SU-DHL-6 (cell line): ENCODE results near the gene TULP4.

Source experiments
- EZH2phosphoT487 ChIP-seq: fragments of 200-600 bp; sonication (generic), shearing (Covaris generic); conservative IDR thresholded peaks from 2 replicates; pipeline ENCODE4 v1.6.1; 2018; ENCODE audit warnings: mild to moderate bottlenecking, antibody characterized with exemption, low read length, moderate library complexity, mixed read lengths
- TF ChIP-seq, protein P1 (sequence below): fragments of 200-600 bp; sonication (generic); IDR thresholded peaks from one replicate; pipeline ENCODE4 v1.5.1; 2017; ENCODE audit warnings: antibody characterized with exemption, mild to moderate bottlenecking, low read length, moderate library complexity; ENCODE audit not compliant: insufficient read depth, poor library complexity, severe bottlenecking

DNA sequence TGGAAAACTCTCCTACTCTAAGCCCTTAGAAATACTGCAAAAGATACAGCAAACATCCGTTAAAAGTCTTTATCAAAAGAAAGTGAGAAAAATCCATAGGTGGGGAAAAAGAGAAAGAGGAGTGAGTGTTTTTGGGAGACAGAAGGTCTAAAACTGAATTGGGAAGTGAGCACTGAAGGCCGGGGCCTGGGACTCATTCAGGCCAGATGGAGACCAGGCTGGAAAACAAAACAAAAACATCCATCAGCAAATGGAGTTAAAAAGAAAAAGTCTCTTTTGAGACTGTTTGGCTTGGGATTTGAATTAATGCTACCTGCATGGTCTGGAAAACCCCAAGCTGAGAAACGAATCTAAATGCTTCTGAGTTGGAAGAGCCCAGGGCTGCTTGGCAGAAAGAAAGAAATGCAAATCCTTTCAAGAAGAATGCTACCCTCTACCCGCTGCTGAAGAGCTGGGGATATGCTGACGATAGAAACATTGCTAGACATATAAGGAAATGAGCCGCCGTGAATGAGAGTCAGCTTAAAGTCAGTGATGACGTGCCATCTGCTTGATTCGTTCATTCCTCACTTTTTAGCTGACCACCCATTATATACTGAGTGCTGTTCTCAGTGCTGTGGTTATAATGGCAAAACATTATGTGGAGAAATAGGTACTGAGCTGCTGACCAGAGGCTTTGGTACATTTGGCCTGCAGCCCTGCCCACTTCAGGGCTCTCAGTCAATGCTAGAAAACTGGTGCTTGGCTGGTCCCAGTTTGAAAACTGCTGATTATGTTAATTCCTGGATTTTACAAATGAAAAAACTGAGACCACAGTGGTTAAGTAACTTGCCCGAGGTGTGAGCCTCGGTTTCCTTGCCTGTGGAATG lies 28.0 kb upstream of the TULP4 start:
- TF ChIP-seq, protein P1, sequence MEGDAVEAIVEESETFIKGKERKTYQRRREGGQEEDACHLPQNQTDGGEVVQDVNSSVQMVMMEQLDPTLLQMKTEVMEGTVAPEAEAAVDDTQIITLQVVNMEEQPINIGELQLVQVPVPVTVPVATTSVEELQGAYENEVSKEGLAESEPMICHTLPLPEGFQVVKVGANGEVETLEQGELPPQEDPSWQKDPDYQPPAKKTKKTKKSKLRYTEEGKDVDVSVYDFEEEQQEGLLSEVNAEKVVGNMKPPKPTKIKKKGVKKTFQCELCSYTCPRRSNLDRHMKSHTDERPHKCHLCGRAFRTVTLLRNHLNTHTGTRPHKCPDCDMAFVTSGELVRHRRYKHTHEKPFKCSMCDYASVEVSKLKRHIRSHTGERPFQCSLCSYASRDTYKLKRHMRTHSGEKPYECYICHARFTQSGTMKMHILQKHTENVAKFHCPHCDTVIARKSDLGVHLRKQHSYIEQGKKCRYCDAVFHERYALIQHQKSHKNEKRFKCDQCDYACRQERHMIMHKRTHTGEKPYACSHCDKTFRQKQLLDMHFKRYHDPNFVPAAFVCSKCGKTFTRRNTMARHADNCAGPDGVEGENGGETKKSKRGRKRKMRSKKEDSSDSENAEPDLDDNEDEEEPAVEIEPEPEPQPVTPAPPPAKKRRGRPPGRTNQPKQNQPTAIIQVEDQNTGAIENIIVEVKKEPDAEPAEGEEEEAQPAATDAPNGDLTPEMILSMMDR, result no peak
- TF ChIP-seq EZH2phosphoT487, result no peak
